Neutrophil (primary cell): Measurements from ENCODE around the gene NHERF2.

Source experiments
- H3K27ac ChIP-seq: fragments of 200-600 bp; sonication (generic); 2 replicates; pipeline ENCODE4 v1.5.1; 2016; ENCODE audit warnings: mild to moderate bottlenecking, moderate library complexity
- H3K27me3 ChIP-seq: fragments of 200-600 bp; sonication (generic); 2 replicates; pipeline ENCODE4 v1.6.0; 2016; ENCODE audit warnings: mild to moderate bottlenecking
- H3K36me3 ChIP-seq: fragments of 200-600 bp; sonication (generic); 2 replicates; pipeline ENCODE4 v1.5.1; 2017
- H3K4me1 ChIP-seq, 2 experiments: fragments of 200-600 bp in 1 of 2; sonication (generic) in 1 of 2; 1 replicate in 1 of 2; 2 replicates in 1 of 2; pipeline versions ENCODE4 v1.5.1 to v1.6.1; 2013 to 2016; ENCODE audit warnings: low read depth in 1 of 2, low read length in 1 of 2, mild to moderate bottlenecking in 1 of 2, moderate library complexity in 1 of 2; ENCODE audit not compliant: control insufficient read depth in 1 of 2, insufficient read depth in 1 of 2
- H3K4me3 ChIP-seq, 2 experiments: fragments of 200-600 bp in 1 of 2; sonication (generic) in 1 of 2; 1 replicate in 1 of 2; 2 replicates in 1 of 2; pipeline ENCODE4 v1.5.1; 2013 to 2016; ENCODE audit warnings: low read depth in 1 of 2, low read length in 1 of 2, mild to moderate bottlenecking in 1 of 2, moderate library complexity in 1 of 2
- H3K9me3 ChIP-seq: fragments of 200-600 bp; sonication (generic); 2 replicates; pipeline ENCODE4 v1.5.1; 2016
- TF ChIP-seq, protein P1 (sequence below): fragments of 200-600 bp; sonication (generic); IDR thresholded peaks from 2 replicates; pipeline ENCODE4 v1.5.1; 2016; ENCODE audit warnings: antibody characterized with exemption

NHERF2 gene

DNA sequence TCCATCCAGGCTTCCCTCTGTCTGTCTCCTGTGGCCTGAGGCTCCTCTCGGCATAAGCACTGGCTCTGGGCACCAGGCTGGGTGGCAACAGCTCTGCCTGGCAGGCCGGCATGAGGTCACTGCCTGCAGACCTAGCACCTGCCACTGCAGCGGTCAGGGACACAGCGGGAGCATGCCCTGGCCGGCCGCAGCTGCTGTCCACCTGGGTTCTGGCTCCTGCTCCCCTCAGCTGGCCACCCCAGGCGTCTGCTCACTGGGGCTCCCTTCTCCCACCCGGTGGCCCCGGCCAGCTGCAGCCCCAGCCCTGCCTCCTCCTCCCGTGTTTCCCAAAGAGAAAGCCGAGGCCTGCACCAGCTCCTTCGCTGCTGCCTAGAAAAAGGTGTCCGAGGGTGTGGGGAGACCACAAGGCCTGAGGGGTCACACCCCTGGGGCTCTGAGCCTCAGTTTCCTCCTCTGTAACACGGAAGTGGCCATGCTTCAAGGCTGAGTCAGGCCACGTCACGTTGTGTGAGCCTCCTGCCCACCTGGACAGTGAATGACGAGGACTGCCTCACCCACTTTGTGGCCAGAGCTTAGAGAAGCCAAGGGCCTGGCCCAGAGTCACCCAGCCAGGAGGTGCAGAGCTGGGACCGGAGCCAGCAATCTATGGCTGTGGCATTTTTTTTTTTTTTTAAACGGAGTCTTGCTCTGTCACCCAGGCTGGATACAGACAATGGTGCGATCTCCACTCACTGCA, 14.3 kb downstream of the NHERF2 start:
- H3K4me3 ChIP-seq = no peak overlapping the region
- peaks cover 14% of the 10 kb centered on the region for H3K27me3 ChIP-seq
- H3K27ac ChIP-seq = no peak overlapping the region
- no peaks in the 10 kb centered on the region for H3K36me3 ChIP-seq
- TF ChIP-seq, protein P1, sequence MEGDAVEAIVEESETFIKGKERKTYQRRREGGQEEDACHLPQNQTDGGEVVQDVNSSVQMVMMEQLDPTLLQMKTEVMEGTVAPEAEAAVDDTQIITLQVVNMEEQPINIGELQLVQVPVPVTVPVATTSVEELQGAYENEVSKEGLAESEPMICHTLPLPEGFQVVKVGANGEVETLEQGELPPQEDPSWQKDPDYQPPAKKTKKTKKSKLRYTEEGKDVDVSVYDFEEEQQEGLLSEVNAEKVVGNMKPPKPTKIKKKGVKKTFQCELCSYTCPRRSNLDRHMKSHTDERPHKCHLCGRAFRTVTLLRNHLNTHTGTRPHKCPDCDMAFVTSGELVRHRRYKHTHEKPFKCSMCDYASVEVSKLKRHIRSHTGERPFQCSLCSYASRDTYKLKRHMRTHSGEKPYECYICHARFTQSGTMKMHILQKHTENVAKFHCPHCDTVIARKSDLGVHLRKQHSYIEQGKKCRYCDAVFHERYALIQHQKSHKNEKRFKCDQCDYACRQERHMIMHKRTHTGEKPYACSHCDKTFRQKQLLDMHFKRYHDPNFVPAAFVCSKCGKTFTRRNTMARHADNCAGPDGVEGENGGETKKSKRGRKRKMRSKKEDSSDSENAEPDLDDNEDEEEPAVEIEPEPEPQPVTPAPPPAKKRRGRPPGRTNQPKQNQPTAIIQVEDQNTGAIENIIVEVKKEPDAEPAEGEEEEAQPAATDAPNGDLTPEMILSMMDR = no peak
- no peaks in the 10 kb centered on the region for H3K4me1 ChIP-seq
- no peaks in the 10 kb centered on the region for H3K9me3 ChIP-seq

DNA sequence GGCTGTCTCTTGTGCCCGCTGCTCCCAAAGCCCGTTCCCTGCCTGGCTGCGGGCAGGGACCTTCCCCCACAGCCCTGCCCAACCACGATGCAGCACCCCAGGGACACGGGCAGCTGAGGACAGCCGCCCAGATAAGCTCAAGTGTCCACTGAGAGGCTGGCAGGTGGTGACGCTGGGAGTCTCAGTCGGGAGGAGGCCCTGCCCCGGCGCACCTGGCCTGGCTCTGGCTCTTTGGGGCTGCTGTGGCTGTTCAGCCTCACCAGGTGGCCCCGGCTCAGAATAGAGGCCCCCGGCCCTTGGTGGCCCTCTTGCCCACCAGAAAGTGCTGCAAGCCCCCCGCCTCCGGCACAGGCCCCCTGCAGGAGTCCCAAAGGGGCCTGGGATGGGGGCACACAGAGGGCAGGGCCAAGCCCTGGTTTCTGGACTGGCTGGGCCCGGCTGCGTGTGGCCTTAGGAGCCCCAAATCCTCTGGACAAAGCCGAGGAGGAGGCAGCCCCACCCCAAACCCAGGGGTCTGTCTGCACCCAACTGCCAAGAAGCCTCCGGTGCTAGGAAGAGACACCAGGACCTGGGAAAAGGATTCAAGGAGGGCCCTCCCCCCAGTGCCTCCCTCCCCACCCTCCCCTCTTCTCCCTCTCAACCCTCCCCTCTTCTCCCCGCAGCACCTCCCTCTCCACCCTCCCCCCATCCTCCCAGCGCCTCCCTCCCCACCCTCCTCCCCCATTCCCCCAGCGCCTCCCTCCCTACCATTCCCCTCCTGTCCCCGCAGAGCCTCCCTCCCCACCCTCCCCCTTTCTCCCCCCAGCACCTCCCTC, 15.7 kb downstream of the NHERF2 start:
- Histone ChIP-seq H3K36me3 (no peaks in the 10 kb centered on the region), H3K4me3 (no peak overlapping the region), H3K9me3 (no peaks in the 10 kb centered on the region), H3K27me3 (peaks cover 14% of the 10 kb centered on the region), H3K4me1 (peaks cover 5% of the 10 kb centered on the region in 2 experiments), H3K27ac (no peak overlapping the region)
- TF ChIP-seq, protein P1 = no peak

DNA sequence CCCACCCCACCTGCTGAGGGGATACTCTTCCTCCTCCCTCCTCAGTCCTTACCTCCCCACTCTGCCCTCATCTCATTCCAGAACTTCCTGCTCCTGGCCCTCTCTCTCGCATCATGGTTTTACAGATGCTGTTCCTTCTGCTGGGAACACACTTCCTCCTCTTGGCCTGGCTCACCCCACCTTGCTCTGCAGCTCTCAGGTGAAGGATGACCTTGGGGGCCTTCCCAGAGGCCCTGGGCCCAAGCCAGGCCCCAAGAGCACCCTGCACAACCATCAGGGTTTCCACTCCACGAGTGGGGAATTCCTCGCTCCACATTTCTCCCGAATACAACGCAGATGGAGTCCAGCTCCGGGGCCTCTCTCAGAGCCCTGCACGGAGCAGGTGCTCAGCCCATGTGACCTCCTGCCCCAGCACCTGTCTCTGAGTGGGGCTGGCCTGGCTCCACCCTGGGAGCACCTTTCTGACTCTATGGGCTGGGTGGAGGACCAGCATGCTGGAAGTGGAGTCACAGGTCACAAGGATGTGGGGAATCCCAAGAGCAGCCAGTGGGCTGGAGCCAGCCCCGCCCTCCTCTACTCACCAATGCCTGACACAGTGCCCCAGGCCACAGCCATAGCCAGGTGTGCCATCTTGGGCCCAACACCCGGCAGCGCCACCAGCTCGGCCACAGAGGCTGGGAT, 16.4 kb downstream of the NHERF2 start:
- peaks cover 14% of the 10 kb centered on the region for H3K27me3 ChIP-seq
- TF ChIP-seq, protein P1 = no peak
- H3K9me3 ChIP-seq = no peaks in the 10 kb centered on the region
- no peaks in the 10 kb centered on the region for H3K36me3 ChIP-seq
- H3K27ac ChIP-seq = no peak overlapping the region
- H3K4me1 ChIP-seq = peaks cover 7 to 8% of the 10 kb centered on the region in 2 experiments
- no peak overlapping the region for H3K4me3 ChIP-seq

DNA sequence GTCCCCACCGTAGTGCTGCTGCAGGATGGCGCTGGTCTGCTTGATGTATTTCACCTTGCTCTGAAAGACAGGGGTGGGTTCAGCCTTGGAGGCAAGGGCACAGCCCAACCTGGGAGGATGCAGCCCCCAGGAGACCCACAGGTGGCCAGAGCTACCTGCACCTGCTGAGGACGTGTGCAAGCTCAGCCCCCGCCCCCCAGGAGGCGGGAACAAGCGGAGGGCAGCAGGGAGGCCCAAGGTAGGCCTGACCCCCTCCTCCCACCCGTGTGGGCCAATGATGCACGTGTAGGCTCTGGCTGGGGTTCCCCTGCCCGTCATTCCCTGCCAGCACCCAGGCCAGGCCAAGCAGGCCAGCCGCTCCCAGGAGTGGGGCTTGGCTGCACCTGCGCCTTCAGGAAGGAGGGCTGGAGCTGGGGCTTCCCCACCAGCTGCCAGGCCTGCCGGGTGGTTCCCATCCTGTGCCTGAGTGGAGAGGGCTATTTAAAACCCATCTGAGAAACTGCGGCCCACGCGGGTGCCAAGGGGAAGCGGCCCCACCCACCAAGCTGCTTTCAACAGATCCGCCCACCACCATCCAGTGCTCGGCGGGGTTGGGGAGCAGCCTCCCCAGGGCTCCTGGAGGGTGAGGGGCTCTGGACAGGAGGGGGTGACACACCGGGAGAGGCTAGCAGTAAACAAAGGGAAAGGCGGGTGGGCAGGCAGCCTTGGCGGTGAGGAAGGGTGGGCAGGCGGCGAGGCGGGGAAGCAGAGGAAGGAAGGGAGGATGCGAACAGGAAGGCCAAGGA, 17.2 kb downstream of the NHERF2 start:
- H3K9me3 ChIP-seq = no peaks in the 10 kb centered on the region
- H3K4me1 ChIP-seq = peaks cover 13 to 15% of the 10 kb centered on the region in 2 experiments
- H3K4me3 ChIP-seq = no peak overlapping the region
- TF ChIP-seq, protein P1 = no peak
- H3K36me3 ChIP-seq = no peaks in the 10 kb centered on the region
- H3K27me3 ChIP-seq = peaks cover 14% of the 10 kb centered on the region
- no peak overlapping the region for H3K27ac ChIP-seq

DNA sequence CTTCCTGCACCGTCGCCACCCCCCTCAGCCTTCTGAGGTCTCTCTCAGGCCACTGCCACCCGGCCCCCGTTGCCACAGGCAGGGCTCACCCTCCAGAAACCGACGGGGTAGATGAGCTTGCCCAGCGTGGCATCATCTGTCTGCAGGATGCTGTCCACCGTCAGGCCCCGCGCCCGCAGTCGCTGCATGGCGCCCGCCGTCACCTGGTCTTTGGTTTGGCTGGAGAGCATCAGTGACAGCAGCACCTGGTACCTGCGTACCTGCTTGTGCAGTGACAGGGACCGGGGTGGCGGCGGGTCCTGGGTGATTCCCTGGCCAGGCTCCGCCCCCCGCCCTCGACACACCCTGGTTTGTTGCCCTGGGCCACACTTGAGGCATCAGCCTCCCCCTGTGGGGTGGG, 17.8 kb downstream of the NHERF2 start:
- Histone ChIP-seq H3K27me3 (peaks cover 14% of the 10 kb centered on the region), H3K36me3 (no peaks in the 10 kb centered on the region), H3K4me3 (no peak overlapping the region), H3K27ac (no peak overlapping the region), H3K4me1 (peaks cover 13 to 17% of the 10 kb centered on the region in 2 experiments), H3K9me3 (no peaks in the 10 kb centered on the region)
- TF ChIP-seq, protein P1 = no peak
